Ishikawa (cell line): Measurements from ENCODE around the gene FRAS1.

Experiments used
- CEBPB ChIP-seq: IDR thresholded peaks from 2 replicates; pipeline ENCODE4 v1.6.1; 2012
- CREB1 ChIP-seq: IDR thresholded peaks from 2 replicates; pipeline ENCODE4 v1.6.1; 2012; ENCODE audit warnings: low read depth
- EGR1 ChIP-seq: IDR thresholded peaks from 2 replicates; pipeline ENCODE4 v1.6.1; 2012
- EP300 ChIP-seq: IDR thresholded peaks from 2 replicates; pipeline ENCODE4 v1.6.1; 2012; ENCODE audit warnings: borderline replicate concordance
- FOXM1 ChIP-seq: IDR thresholded peaks from 2 replicates; pipeline ENCODE4 v1.6.1; 2012; ENCODE audit warnings: low read depth, borderline replicate concordance
- NFIC ChIP-seq: IDR thresholded peaks from 2 replicates; pipeline ENCODE4 v1.6.1; 2012
- RAD21 ChIP-seq: IDR thresholded peaks from 2 replicates; pipeline ENCODE4 v1.6.1; 2012; ENCODE audit warnings: low read depth
- REST ChIP-seq: IDR thresholded peaks from 2 replicates; pipeline ENCODE4 v1.6.1; 2012; ENCODE audit warnings: low read depth, mild to moderate bottlenecking
- TAF1 ChIP-seq: IDR thresholded peaks from 2 replicates; pipeline ENCODE4 v1.6.1; 2012; ENCODE audit warnings: low read depth, mild to moderate bottlenecking
- TCF12 ChIP-seq: IDR thresholded peaks from 2 replicates; pipeline ENCODE4 v1.6.1; 2012; ENCODE audit warnings: low read depth
- TEAD4 ChIP-seq: IDR thresholded peaks from 2 replicates; pipeline ENCODE4 v1.6.1; 2012
- YY1 ChIP-seq: IDR thresholded peaks from 2 replicates; pipeline ENCODE4 v1.6.1; 2012; ENCODE audit warnings: low read depth
- ZBTB7A ChIP-seq: IDR thresholded peaks from 2 replicates; pipeline ENCODE4 v1.6.1; 2012; ENCODE audit warnings: low read depth
- TF ChIP-seq, protein P1 (sequence below): IDR thresholded peaks from 2 replicates; pipeline ENCODE4 v1.6.1; 2012
- TF ChIP-seq, protein P2 (sequence below): IDR thresholded peaks from 2 replicates; pipeline ENCODE4 v1.6.1; 2012

FRAS1 gene

GRCh38 chr4:78545275-78546246, 488.4 kb downstream of the FRAS1 start:
- TF ChIP-seq CREB1, result no peak
- TF ChIP-seq EP300, result no peak
- TF ChIP-seq, protein P1, sequence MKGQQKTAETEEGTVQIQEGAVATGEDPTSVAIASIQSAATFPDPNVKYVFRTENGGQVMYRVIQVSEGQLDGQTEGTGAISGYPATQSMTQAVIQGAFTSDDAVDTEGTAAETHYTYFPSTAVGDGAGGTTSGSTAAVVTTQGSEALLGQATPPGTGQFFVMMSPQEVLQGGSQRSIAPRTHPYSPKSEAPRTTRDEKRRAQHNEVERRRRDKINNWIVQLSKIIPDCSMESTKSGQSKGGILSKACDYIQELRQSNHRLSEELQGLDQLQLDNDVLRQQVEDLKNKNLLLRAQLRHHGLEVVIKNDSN, result no peak
- TF ChIP-seq RAD21, result no peak
- TF ChIP-seq, protein P2, sequence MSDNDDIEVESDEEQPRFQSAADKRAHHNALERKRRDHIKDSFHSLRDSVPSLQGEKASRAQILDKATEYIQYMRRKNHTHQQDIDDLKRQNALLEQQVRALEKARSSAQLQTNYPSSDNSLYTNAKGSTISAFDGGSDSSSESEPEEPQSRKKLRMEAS, result no peak

- TF ChIP-seq ZBTB7A (peak; percentile 74; the same call in 1 of the 2 replicates), TAF1 (peak; percentile 65; the same call in 1 of the 2 replicates), EP300 (peak; percentile 13; the same call in 1 of the 2 replicates), EGR1 (peak; percentile 89)
- TF ChIP-seq, protein P1, result 0 out of 2 replicates have a peak, but pooled peaks have one; percentile 4
- TF ChIP-seq, protein P2, result no peak
Observed at GRCh38 chr4:78551420-78552351, 494.6 kb downstream of the FRAS1 start, which contains the start of gene ANXA3. ANXA3 (plus strand) TSS chr4:78551770; CDS start chr4:78554474, 2,704 bp downstream.

DNA sequence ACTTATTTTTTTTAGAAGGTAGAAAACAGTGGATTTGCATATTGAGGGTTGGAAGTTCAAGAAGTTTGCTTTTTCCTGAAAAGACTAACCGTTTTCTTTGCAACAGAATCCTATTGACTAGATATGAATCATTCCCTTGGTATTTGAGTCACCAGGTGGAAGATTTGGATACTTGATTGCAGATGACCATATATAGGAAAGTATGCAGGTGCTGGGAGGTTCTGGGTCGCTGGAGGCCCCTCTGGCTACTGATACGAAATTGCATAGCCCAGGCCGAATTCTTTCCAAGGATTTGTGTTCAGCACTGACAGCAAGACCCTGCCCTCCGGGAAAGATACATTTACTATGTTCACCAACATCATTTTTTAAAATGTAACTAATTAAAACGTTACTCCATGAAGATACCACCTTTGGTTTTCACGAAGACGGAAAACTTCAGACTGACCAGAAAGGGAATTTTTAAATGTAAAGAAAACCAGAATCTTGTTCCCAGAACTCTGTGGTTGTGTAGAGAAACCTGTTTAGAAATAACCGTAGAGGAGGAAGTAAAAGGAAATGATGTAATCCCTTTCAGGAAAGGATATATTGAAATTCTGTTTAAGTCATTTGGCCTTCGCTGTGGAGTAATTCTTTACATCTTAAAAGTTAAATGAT, 495.4 kb downstream of the FRAS1 start:
- TF ChIP-seq, protein P2, result 0 out of 2 replicates have a peak, but pooled peaks have one; percentile 6
- TF ChIP-seq CEBPB (peak; percentile 71), EGR1 (no peak), TEAD4 (peak; percentile 94), EP300 (peak; percentile 92), FOXM1 (peak; percentile 89), NFIC (peak; percentile 52; the same call in 1 of the 2 replicates), TAF1 (no peak), RAD21 (peak; percentile 9; the same call in 1 of the 2 replicates), YY1 (no peak), CREB1 (no peak), REST (no peak), TCF12 (peak; percentile 87), ZBTB7A (no peak)
- TF ChIP-seq, protein P1, result 0 out of 2 replicates have a peak, but pooled peaks have one; percentile 4

DNA sequence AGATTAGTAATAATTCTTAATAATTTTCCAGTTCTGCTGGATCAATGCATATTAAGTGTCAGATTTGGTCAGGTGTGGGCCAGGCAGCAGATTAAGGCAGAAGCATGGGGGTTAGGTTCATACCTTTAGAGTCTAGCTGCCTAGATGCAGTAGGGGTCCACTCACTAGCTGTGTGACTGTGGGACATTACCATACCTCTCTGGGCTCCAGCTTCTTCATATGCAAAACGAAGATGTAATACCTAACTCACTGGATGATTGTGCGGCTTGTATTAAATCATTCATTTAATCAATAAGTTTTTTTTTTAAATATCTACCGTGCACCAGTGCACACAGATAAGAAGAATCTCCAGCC, 495.9 kb downstream of the FRAS1 start:
- no peak for TF ChIP-seq EGR1
- TF ChIP-seq FOXM1, result no peak
- TF ChIP-seq YY1, result no peak
- TF ChIP-seq, protein P1, result no peak
- TF ChIP-seq, protein P2, result no peak
- no peak for TF ChIP-seq TCF12
- no peak for TF ChIP-seq TEAD4
- TF ChIP-seq ZBTB7A, result no peak

DNA sequence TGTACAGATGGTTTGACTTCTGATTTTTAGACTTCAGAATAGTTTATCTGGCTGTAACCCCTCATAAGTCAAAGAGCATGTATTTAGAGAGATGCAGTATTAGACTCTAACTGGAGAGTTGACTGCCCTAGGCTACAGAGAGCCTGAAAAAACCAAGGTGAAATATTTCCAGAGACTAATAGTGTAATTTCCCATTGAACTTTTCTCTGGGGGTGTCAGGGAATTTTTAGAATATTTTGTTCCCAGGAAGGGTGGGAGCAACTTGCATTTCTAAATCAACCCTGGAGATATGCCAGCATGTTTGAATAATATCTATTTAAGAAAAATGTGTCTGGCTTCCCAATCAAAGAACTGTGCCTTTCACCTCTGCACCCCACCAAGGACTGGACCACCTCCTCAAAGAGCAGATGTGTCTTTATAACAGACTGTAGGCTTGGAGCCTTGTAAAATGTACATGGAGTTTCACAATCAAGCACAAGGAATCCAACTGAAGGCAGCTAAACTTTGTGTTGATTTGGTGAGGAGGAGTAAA, 496.5 kb downstream of the FRAS1 start:
- no peak for TF ChIP-seq TEAD4
- no peak for TF ChIP-seq FOXM1
- TF ChIP-seq, protein P1, result no peak
- no peak for TF ChIP-seq CREB1
- TF ChIP-seq EGR1, result no peak
- no peak for TF ChIP-seq RAD21
- TF ChIP-seq YY1, result no peak
- TF ChIP-seq TCF12, result no peak
- no peak for TF ChIP-seq EP300
- TF ChIP-seq REST, result no peak
- TF ChIP-seq, protein P2, result no peak
- TF ChIP-seq CEBPB, result no peak
